Right lobe of liver (tissue), 6 donors: ENCODE data around the gene KIF2C. TPM values are rescaled to one million over a fixed set of nuclear protein-coding genes. Genes with fewer than 3 reads are reported as not detected.
"Not testable (repeated sequence)": the region's sequence is repeated elsewhere in the genome, so short reads cannot be mapped to it uniquely, and the experiment has no call there.

ENCODE experiments used
- ATAC-seq, 4 donors: fragments of 200-7000 bp; cut with Tn5 transposase; one replicate each; pipeline ENCODE4 v1.9.1; 2020; ENCODE audit warnings: mild to moderate bottlenecking in 4 of 4, moderate library complexity in 4 of 4
- DNase-seq, 3 donors: peaks; one replicate each; pipeline ENCODE4 v3.0.0-alpha.2; 2020
- H3K27ac ChIP-seq, 3 donors: fragments of 200-600 bp; one replicate each; pipeline ENCODE4 v1.8.0; 2022
- H3K27me3 ChIP-seq, 2 donors: fragments of 200-600 bp; one replicate each; pipeline ENCODE4 v1.8.0; 2022
- H3K36me3 ChIP-seq, 4 donors: fragments of 200-600 bp; sonication (generic) in 1 of 4; one replicate each; pipeline versions ENCODE4 v1.5.1 to v1.8.0; 2017 to 2022; ENCODE audit warnings: control low read depth in 1 of 4
- H3K4me1 ChIP-seq, 4 donors: fragments of 200-600 bp; sonication (generic) in 1 of 4; one replicate each; pipeline versions ENCODE4 v1.5.1 to v1.8.0; 2017 to 2022; ENCODE audit warnings: control low read depth in 1 of 4
- H3K4me3 ChIP-seq, 3 donors: fragments of 200-600 bp; one replicate each; pipeline ENCODE4 v1.8.0; 2022
- H3K9me3 ChIP-seq, 4 donors: fragments of 200-600 bp; sonication (generic) in 1 of 4; one replicate each; pipeline versions ENCODE4 v1.5.1 to v1.8.0; 2017 to 2022; ENCODE audit warnings: control low read depth in 1 of 4
- POLR2A ChIP-seq: fragments of 450-650 bp; IDR thresholded peaks from one replicate; pipeline ENCODE4 v1.6.1; 2017; ENCODE audit warnings: antibody characterized with exemption, mild to moderate bottlenecking
- WGBS: methylation state at CpG from one replicate; pipeline ENCODE4 v1.1.6; 2018; ENCODE audit warnings: low coverage, low lambda C conversion rate; ENCODE audit not compliant: insufficient coverage; ENCODE audit errors: missing lambda C conversion rate; 5-methylcytosine and 5-hydroxymethylcytosine counted together
- intact Hi-C, 2 donors: fragments of 100-400 bp; cut with DNase I; formaldehyde crosslinking; loops; one replicate each; pipeline versions ENCODE4 v1.11.2 to v1.14.1; 2022
- total RNA-seq, 6 experiments: library from RNA; depleted of rRNA in 2 of 6; stranded (reverse); fragments of >200 nt in 2 of 6; fragmentation: NEBNext Ultra II Directional in 3 of 6; extraction: Animal tissue kit (Norgen Biotek cat#: 25700) in 3 of 6; gene quantifications; one replicate each; pipeline versions ENCODE4 v1.1.0 to v1.2.4, GENCODE V29; 2016 to 2023
- TF ChIP-seq, protein P1 (sequence below), 4 donors: fragments of 200-600 bp in 3 of 4; fragments of 450-650 bp in 1 of 4; IDR thresholded peaks; one replicate each; pipeline versions ENCODE4 v1.5.1 to v1.8.0; 2016 to 2022; ENCODE audit warnings: antibody characterized with exemption in 4 of 4, mild to moderate bottlenecking in 2 of 4
- donor health status: DM: no; HTN: yes; CAD: no.
- donor health status: DM: no; HTN: no; CAD: no.
- donor health status: DM: no; HTN: no; CAD: no.
- donor health status: DM: no; HTN: yes; CAD: no.
- donor health status: DM: no; HTN: yes; CAD: no.

The KIF2C gene
- total RNA-seq, 6 experiments from 2014 or later, result 0.22 to 1.4 (median 0.37) TPM; not detected in 1

DNA sequence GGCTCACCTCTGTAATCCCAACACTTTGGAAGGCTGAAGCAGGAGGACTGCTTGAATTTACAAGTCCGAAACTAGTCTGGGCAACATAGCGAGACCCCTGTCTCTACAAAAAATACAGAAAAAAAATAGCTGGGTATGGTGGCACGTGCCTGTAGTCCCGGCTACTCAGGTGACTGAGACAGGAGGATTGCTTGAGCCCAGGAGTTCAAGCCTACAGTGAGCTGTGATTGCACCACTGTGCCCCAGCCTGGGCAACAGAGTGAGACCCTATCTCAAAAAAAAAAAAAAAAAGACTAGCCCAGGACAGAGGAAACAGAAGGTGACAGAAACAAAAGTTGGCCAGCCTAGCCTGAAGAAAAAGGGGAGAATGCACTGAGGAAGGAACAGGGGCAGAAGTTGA is 44.0 kb upstream of the KIF2C start:
- 82% methylated on average over 4 of the region's 4 CpGs for WGBS
- intact Hi-C loops, result no loop called here
- Histone ChIP-seq H3K27ac (no peak overlapping the region), H3K4me3 (no peak overlapping the region), H3K9me3 (no peaks in the 10 kb centered on the region), H3K4me1 (peaks cover 0 to 6% (median 2%) of the 10 kb centered on the region in 4 donors), H3K27me3 (no peaks in the 10 kb centered on the region), H3K36me3 (no peaks in the 10 kb centered on the region)
- no peak for TF ChIP-seq POLR2A
- TF ChIP-seq, protein P1, sequence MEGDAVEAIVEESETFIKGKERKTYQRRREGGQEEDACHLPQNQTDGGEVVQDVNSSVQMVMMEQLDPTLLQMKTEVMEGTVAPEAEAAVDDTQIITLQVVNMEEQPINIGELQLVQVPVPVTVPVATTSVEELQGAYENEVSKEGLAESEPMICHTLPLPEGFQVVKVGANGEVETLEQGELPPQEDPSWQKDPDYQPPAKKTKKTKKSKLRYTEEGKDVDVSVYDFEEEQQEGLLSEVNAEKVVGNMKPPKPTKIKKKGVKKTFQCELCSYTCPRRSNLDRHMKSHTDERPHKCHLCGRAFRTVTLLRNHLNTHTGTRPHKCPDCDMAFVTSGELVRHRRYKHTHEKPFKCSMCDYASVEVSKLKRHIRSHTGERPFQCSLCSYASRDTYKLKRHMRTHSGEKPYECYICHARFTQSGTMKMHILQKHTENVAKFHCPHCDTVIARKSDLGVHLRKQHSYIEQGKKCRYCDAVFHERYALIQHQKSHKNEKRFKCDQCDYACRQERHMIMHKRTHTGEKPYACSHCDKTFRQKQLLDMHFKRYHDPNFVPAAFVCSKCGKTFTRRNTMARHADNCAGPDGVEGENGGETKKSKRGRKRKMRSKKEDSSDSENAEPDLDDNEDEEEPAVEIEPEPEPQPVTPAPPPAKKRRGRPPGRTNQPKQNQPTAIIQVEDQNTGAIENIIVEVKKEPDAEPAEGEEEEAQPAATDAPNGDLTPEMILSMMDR (IDR thresholded peaks at IDR 0.05), result no peak
- DNase-seq (no peak), ATAC-seq (no peak)

DNA sequence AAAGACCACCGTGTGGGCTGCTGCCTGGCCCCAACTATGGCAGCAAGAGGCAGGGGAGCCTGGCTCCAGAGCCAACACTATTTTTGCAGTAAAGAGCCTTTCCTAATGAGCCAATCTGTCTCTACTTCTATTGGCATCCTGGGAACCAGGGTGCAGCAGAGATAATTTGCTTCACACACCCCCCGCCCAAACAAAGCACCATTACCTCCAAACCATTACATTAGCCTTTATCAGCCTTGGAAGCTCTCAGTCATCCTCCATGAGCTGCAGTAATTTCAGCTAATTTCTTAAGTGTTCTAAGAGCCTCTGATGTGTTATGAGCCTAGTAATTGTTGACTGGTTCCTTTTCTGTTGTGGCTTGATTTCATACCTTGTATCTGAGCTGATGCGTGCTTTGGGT is 43.5 kb upstream of the KIF2C start:
- WGBS, result 89% methylated on average over 1 of the region's 3 CpGs
- no peak for ATAC-seq
- H3K27ac ChIP-seq, result no peak overlapping the region
- H3K27me3 ChIP-seq, result no peaks in the 10 kb centered on the region
- H3K9me3 ChIP-seq, result no peaks in the 10 kb centered on the region
- H3K4me1 ChIP-seq, result peaks cover 0 to 10% (median 2%) of the 10 kb centered on the region in 4 donors
- DNase-seq, result no peak
- TF ChIP-seq, protein P1 (IDR thresholded peaks at IDR 0.05), result no peak
- no peak for TF ChIP-seq POLR2A
- H3K36me3 ChIP-seq, result no peaks in the 10 kb centered on the region
- intact Hi-C loops, result no loop called here
- H3K4me3 ChIP-seq, result no peak overlapping the region

DNA sequence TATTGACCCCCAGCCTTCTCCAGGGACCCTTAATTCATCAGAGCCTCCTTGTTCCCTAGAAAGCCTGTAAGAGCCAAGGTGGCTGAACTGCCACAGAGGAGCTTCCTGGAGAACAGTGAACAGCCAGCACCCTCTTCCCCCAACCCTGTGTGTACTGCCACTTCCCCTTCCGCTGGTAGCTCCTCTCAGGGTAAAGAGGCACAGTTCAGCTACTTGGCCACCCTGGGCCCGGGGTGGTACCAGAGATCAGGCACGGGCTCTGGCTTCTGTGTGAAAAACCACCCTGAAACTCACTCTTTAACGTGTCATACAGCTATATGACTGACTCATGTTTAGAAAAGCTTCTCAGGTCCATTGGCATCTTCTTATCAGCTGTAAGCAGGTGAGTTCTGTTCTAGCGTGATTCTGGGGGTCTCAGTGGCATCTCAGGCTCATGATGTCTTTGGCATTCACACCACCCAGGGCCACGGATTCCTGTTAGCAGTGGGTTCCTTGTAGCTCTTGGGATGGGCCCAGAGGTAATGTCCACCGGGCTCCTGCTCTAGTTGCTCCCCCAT is 42.8 kb upstream of the KIF2C start:
- H3K27ac ChIP-seq, result no peak overlapping the region
- no peaks in the 10 kb centered on the region for H3K36me3 ChIP-seq
- H3K27me3 ChIP-seq, result no peaks in the 10 kb centered on the region
- TF ChIP-seq, protein P1 (IDR thresholded peaks at IDR 0.05), result no peak
- TF ChIP-seq POLR2A, result no peak
- no peaks in the 10 kb centered on the region for H3K9me3 ChIP-seq
- intact Hi-C loops, result no loop called here
- WGBS, result 50% methylated on average over 4 of the region's 7 CpGs
- H3K4me1 ChIP-seq, result peaks cover 0 to 10% (median 2%) of the 10 kb centered on the region in 4 donors
- H3K4me3 ChIP-seq, result no peak overlapping the region
- ATAC-seq (peak; percentile 42 to 68 (median 47)), DNase-seq (no peak)

DNA sequence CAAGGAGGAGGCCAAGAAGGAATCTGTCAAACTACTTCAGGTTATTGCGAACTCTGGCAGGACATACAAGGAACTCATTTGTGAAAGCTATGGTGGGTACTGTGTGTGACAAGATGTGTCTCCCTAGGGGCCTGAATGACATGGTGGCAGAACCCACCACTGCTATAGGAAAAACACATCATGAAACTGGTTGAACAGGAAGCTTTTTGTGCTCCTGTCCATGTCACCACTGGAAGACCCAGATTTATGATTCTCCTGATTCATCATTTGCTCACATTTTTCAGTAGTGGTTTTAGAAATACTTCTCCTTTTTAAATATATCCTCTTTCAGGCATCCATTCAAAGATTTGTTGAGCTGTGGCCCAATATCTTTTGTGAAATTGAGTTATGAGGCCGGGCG is 41.5 kb upstream of the KIF2C start:
- no peak overlapping the region for H3K27ac ChIP-seq
- intact Hi-C loops, result no loop called here
- no peaks in the 10 kb centered on the region for H3K9me3 ChIP-seq
- no peak overlapping the region for H3K4me3 ChIP-seq
- no peaks in the 10 kb centered on the region for H3K27me3 ChIP-seq
- DNase-seq (no peak), ATAC-seq (no peak)
- 54% methylated on average over 3 of the region's 3 CpGs for WGBS
- no peaks in the 10 kb centered on the region for H3K36me3 ChIP-seq
- H3K4me1 ChIP-seq, result peaks cover 0 to 10% (median 2%) of the 10 kb centered on the region in 4 donors
- TF ChIP-seq, protein P1 (IDR thresholded peaks at IDR 0.05), result no peak
- no peak for TF ChIP-seq POLR2A

DNA sequence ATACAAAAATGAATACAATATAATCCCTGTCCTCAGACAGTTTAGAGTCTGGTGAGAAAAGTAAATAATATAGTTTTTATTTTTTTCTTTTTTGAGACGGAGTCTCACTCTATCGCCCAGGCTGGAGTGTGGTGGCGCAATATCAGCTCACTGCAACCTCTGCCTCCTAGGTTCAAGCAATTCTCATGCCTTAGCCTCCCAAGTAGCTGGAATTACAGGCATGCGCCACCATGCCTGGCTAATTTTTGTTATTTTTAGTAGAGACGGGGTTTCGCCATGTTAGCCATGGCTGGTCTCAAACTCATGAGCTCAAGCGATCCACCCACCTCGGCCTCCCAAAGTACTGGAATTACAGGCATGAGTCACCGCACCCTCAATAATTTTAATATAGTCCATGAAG is 40.3 kb upstream of the KIF2C start:
- WGBS, result 78% methylated on average over 9 of the region's 9 CpGs
- peaks cover 0 to 10% (median 2%) of the 10 kb centered on the region in 4 donors for H3K4me1 ChIP-seq
- DNase-seq, H3K36me3 ChIP-seq, H3K9me3 ChIP-seq, intact Hi-C loops, H3K27me3 ChIP-seq, H3K4me3 ChIP-seq, H3K27ac ChIP-seq, ATAC-seq: not testable (repeated sequence)
